ENCODE measurements around the gene VSIG2. TPM values are rescaled to one million over a fixed set of nuclear protein-coding genes. Genes with fewer than 3 reads are reported as not detected.

VSIG2 gene
- total and polyA plus RNA-seq, 10 of the 15 experiments (the other 5 are each of a cell fraction or from before 2014, with no cell fraction given) = 0.13 to 0.31 (median 0.15) TPM; not detected in 5

DNA sequence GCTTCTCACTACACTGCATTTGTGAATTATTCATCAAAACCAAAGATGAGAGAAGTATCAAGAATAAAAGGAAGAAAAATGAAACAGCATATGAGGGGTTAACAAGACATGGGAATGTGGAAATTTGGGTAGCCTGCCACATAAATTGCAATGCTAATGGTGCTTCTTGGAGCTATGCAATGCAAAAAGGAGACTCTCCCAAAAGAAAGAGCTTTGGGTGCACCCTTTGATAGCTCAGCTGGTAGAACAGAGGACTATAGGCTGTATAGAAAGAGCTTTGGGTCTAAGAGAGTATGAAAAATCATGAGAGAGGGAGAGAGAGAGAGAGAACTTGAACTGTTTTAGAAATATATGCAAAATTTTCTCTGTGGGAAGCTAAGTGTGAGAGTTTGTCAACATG, 52.0 kb downstream of the VSIG2 start:
- CTCF ChIA-PET = interaction anchor here (0.7 to 1.2 kb wide), 3 partner anchors 17 to 1071 kb away, joined by 3 read pairs; no protein-coding TSS in a partner anchor
- no peak for FAIRE-seq
- BruUV-seq (replicated peaks) = no TSS peak

GRCh38 chr11:124699547-124699946, 52.5 kb downstream of the VSIG2 start:
- Histone ChIP-seq H3K27me3 (replicated peaks in 1 of 2; ENCODE audit: control insufficient read depth in 2 of 2, insufficient read depth in 2 of 2, low read length in 1 of 2) (no peaks in the 10 kb centered on the region), H3K4me2 (ENCODE audit: control insufficient read depth, insufficient read depth) (no peak overlapping the region), H4K20me1 (ENCODE audit: control insufficient read depth, insufficient read depth) (no peaks in the 10 kb centered on the region), H2AFZ (ENCODE audit: control insufficient read depth, low read depth, low read length) (no peak overlapping the region), H3K4me1 (ENCODE audit: control insufficient read depth, insufficient read depth, low read length) (no peaks in the 10 kb centered on the region), H3K9ac (ENCODE audit: control insufficient read depth, insufficient read depth, low read length) (no peak overlapping the region), H3K36me3 (ENCODE audit: control insufficient read depth in 2 of 2, insufficient read depth in 2 of 2, low read length in 1 of 2) (no peaks in the 10 kb centered on the region), H3K79me2 (ENCODE audit: control insufficient read depth, insufficient read depth, low read length) (no peaks in the 10 kb centered on the region), H3K9me3 (replicated peaks; ENCODE audit: control insufficient read depth, insufficient read depth, low read length) (no peaks in the 10 kb centered on the region; the same call in 2 of the 3 replicates), H3K27ac (ENCODE audit: control insufficient read depth, insufficient read depth) (no peak overlapping the region), H3K4me3 (no peak overlapping the region)
- in situ Hi-C loops (cut with MboI) = no loop called here
- ChIA-PET SMC1A (ENCODE audit: uncharacterized antibody, unreplicated experiment) (interaction anchor here (1.0 to 1.4 kb wide), 2 partner anchors 16 to 17 kb away, joined by 3 read pairs; no protein-coding TSS in a partner anchor), RAD21 (ENCODE audit: unreplicated experiment) (no interaction called here), POLR2A (interaction anchor here (0.6 kb wide), 1 partner anchor 84 kb away, joined by 3 read pairs; no protein-coding TSS in a partner anchor), CTCF (interaction anchor here (0.7 to 1.2 kb wide), 3 partner anchors 16 to 94 kb away, joined by 3 read pairs; no protein-coding TSS in a partner anchor)
- 43% methylated on average over 1 of the region's 1 CpG for WGBS (ENCODE audit: insufficient coverage, insufficient replicate concordance, low lambda C conversion rate, missing lambda C conversion rate)
- BruUV-seq (replicated peaks) = no TSS peak
- no peak for FAIRE-seq
- intact Hi-C loops (cut with micrococcal nuclease; ENCODE audit: unreplicated experiment) = no loop called here
- ATAC-seq = no peak
- DNase-seq (ENCODE audit: low read depth, low spot score) = no peak
- TF ChIP-seq NR2C2 (IDR thresholded peaks at IDR 0.05; ENCODE audit: borderline replicate concordance, control insufficient read depth, insufficient read length, low read depth) (no peak), SIX5 (IDR thresholded peaks at IDR 0.05; ENCODE audit: low read depth, low read length, severe bottlenecking) (no peak), MTA3 (IDR thresholded peaks at IDR 0.05; ENCODE audit: borderline replicate concordance, low read length) (no peak), ZNF207 (IDR thresholded peaks at IDR 0.05; ENCODE audit: borderline replicate concordance) (no peak), PKNOX1 (IDR thresholded peaks at IDR 0.05) (no peak), HDAC2 (IDR thresholded peaks at IDR 0.05) (no peak), POU2F2 (IDR thresholded peaks at IDR 0.05; ENCODE audit: borderline replicate concordance, low read depth, low read length) (no peak), TBL1XR1 (IDR thresholded peaks at IDR 0.05; ENCODE audit: low read depth, low read length) (no peak), CREB1 (IDR thresholded peaks at IDR 0.05; ENCODE audit: low read depth) (no peak), CBX3 (IDR thresholded peaks at IDR 0.05; ENCODE audit: borderline replicate concordance, low read depth) (no peak), SKIL (IDR thresholded peaks at IDR 0.05; ENCODE audit: low read depth, poor library complexity, severe bottlenecking) (no peak), SRF (IDR thresholded peaks at IDR 0.05; ENCODE audit: low read depth in 2 of 2, low read length in 2 of 2) (no peak), SIN3A (IDR thresholded peaks at IDR 0.05; ENCODE audit: low read depth, low read length) (no peak)

More for the DNA sequence above, 52.0 kb downstream of the VSIG2 start:
- no peak for ATAC-seq
- ChIA-PET RAD21 (ENCODE audit: unreplicated experiment) (no interaction called here), POLR2A (interaction anchor here (0.6 kb wide), 1 partner anchor 84 kb away, joined by 3 read pairs; no protein-coding TSS in a partner anchor), SMC1A (ENCODE audit: uncharacterized antibody, unreplicated experiment) (interaction anchor here (1.0 to 1.4 kb wide), 4 partner anchors 11 to 39 kb away, joined by 3 to 4 read pairs (median 3); partner anchors contain the start of genes SIAE and SPA17)
- Histone ChIP-seq H3K4me2 (ENCODE audit: control insufficient read depth, insufficient read depth) (no peak overlapping the region), H3K9ac (ENCODE audit: control insufficient read depth, insufficient read depth, low read length) (no peak overlapping the region), H3K27me3 (replicated peaks in 1 of 2; ENCODE audit: control insufficient read depth in 2 of 2, insufficient read depth in 2 of 2, low read length in 1 of 2) (no peaks in the 10 kb centered on the region), H3K27ac (ENCODE audit: control insufficient read depth, insufficient read depth) (no peak overlapping the region), H3K4me1 (ENCODE audit: control insufficient read depth, insufficient read depth, low read length) (no peaks in the 10 kb centered on the region), H3K79me2 (ENCODE audit: control insufficient read depth, insufficient read depth, low read length) (no peaks in the 10 kb centered on the region), H3K4me3 (no peak overlapping the region), H3K36me3 (ENCODE audit: control insufficient read depth in 2 of 2, insufficient read depth in 2 of 2, low read length in 1 of 2) (no peaks in the 10 kb centered on the region), H3K9me3 (replicated peaks; ENCODE audit: control insufficient read depth, insufficient read depth, low read length) (no peaks in the 10 kb centered on the region; the same call in 2 of the 3 replicates), H4K20me1 (ENCODE audit: control insufficient read depth, insufficient read depth) (no peaks in the 10 kb centered on the region), H2AFZ (ENCODE audit: control insufficient read depth, low read depth, low read length) (no peak overlapping the region)
- intact Hi-C loops (cut with micrococcal nuclease; ENCODE audit: unreplicated experiment) = no loop called here
- in situ Hi-C loops (cut with MboI) = no loop called here
- TF ChIP-seq SREBF1 (IDR thresholded peaks at IDR 0.05; ENCODE audit: low read length) = no peak
- no peak for TF ChIP-seq CHD1 (IDR thresholded peaks at IDR 0.05; ENCODE audit: low read depth, low read length)
- TF ChIP-seq ZNF207 (IDR thresholded peaks at IDR 0.05; ENCODE audit: borderline replicate concordance) = no peak
- no peak for TF ChIP-seq NFYB (IDR thresholded peaks at IDR 0.05; ENCODE audit: insufficient read depth, low read depth, low read length)
- no peak for TF ChIP-seq FOS (IDR thresholded peaks at IDR 0.05; ENCODE audit: borderline replicate concordance, extremely low read depth, insufficient read length)
- no peak for TF ChIP-seq CREB1 (IDR thresholded peaks at IDR 0.05; ENCODE audit: low read depth)
- no peak for TF ChIP-seq CBFB (IDR thresholded peaks at IDR 0.05; ENCODE audit: low read depth)
- TF ChIP-seq NR2F1 (conservative IDR thresholded peaks at IDR 0.05) = no peak
- no peak for DNase-seq (ENCODE audit: low read depth, low spot score)
